H1 (cell line): ENCODE measurements around the gene ZNF536. TPM values are rescaled to one million over a fixed set of nuclear protein-coding genes. Genes with fewer than 3 reads are reported as not detected.

Source experiments
- CTCF ChIA-PET: fragments of 300-600 bp; sonication (Branson Sonifier 250); formaldehyde crosslinking; loops from one replicate; lab custom pipeline; 2021; ENCODE audit not compliant: partially characterized antibody; lab: Charles Lee
- POLR2A ChIA-PET: fragments of 300-600 bp; sonication (Branson Sonifier 250); formaldehyde crosslinking; loops from one replicate; lab custom pipeline; 2021; ENCODE audit warnings: inconsistent platforms; ENCODE audit not compliant: partially characterized antibody; lab: Charles Lee
- DNase-seq, 2 experiments: peaks; one replicate each; pipeline versions ENCODE4 v3.0.0 to v3.0.0-alpha.2; 2010 to 2022; ENCODE audit warnings: low spot score in 2 of 2, low read depth in 1 of 2, mixed read lengths in 1 of 2
- FAIRE-seq: peaks from 2 replicates; lab custom pipeline; 2011; peaks lifted over from hg19 to GRCh38; lab: Jason Lieb, UNC
- H2AFZ ChIP-seq: 2 replicates; pipeline ENCODE4 v1.8.1; 2012; ENCODE audit warnings: low read length, inconsistent platforms
- H2AK5ac ChIP-seq: 2 replicates; pipeline ENCODE4 v1.6.1; 2013; ENCODE audit warnings: low read depth, low read length
- H2BK120ac ChIP-seq: replicated peaks from 2 replicates; pipeline ENCODE3; 2013; ENCODE audit warnings: low read depth, low read length, inconsistent platforms
- H2BK12ac ChIP-seq: 2 replicates; pipeline ENCODE4 v1.6.1; 2013; ENCODE audit warnings: low read depth, low read length
- H2BK15ac ChIP-seq: 2 replicates; pipeline ENCODE4 v1.6.1; 2013; ENCODE audit warnings: low read length
- H2BK20ac ChIP-seq: 2 replicates; pipeline ENCODE4 v1.6.1; 2013; ENCODE audit warnings: low read length
- H2BK5ac ChIP-seq: 2 replicates; pipeline ENCODE4 v1.6.1; 2013; ENCODE audit warnings: low read depth, low read length
- H3K14ac ChIP-seq: 2 replicates; pipeline ENCODE4 v1.6.1; 2013; ENCODE audit warnings: inconsistent platforms; ENCODE audit not compliant: insufficient read length
- H3K18ac ChIP-seq: 2 replicates; pipeline ENCODE4 v1.6.1; 2013; ENCODE audit warnings: low read length; ENCODE audit errors: extremely low read depth
- H3K23ac ChIP-seq: 2 replicates; pipeline ENCODE4 v1.6.1; 2013; ENCODE audit warnings: inconsistent platforms; ENCODE audit not compliant: insufficient read length
- H3K23me2 ChIP-seq: 2 replicates; pipeline ENCODE4 v1.6.1; 2013; ENCODE audit warnings: low read depth, low read length
- H3K27ac ChIP-seq: 2 replicates; pipeline ENCODE4 v1.6.1; 2011; ENCODE audit warnings: low read depth, low read length, inconsistent platforms
- H3K27me3 ChIP-seq, 4 experiments: replicated peaks in 1 of 4; 1 replicate in 1 of 4; 2 replicates in 3 of 4; pipeline versions ENCODE4 v1.6.1 to v1.8.1; 2011 to 2013; ENCODE audit warnings: low read length in 3 of 4, mild to moderate bottlenecking in 3 of 4, inconsistent platforms in 2 of 4, mixed read lengths in 2 of 4, moderate library complexity in 1 of 4; ENCODE audit not compliant: control insufficient read depth in 3 of 4, insufficient read depth in 3 of 4; ENCODE audit errors: extremely low read depth in 1 of 4
- H3K36me3 ChIP-seq, 4 experiments: 2 replicates each; pipeline versions ENCODE4 v1.6.1 to v1.8.1; 2011 to 2013; ENCODE audit warnings: mild to moderate bottlenecking in 4 of 4, low read length in 3 of 4, moderate library complexity in 2 of 4, control low read depth in 1 of 4, inconsistent platforms in 1 of 4; ENCODE audit not compliant: insufficient read depth in 4 of 4, control insufficient read depth in 2 of 4
- H3K4ac ChIP-seq: replicated peaks from 2 replicates; pipeline ENCODE3; 2013; ENCODE audit warnings: low read length, low read depth, mixed read lengths, inconsistent platforms; ENCODE audit not compliant: insufficient read length
- H3K4me1 ChIP-seq, 4 experiments: replicated peaks in 1 of 4; 1 replicate in 1 of 4; 2 replicates in 3 of 4; pipeline versions ENCODE4 v1.6.1 to v1.8.1; 2011 to 2013; ENCODE audit warnings: low read length in 3 of 4, inconsistent platforms in 2 of 4, mixed read lengths in 1 of 4; ENCODE audit not compliant: insufficient read depth in 4 of 4, control insufficient read depth in 3 of 4
- H3K4me2 ChIP-seq, 2 experiments: 2 replicates each; pipeline versions ENCODE4 v1.6.1 to v1.8.1; 2011 to 2013; ENCODE audit warnings: low read depth in 2 of 2, low read length in 2 of 2, control low read depth in 1 of 2, inconsistent platforms in 1 of 2, mild to moderate bottlenecking in 1 of 2; ENCODE audit not compliant: insufficient read depth in 1 of 2
- H3K4me3 ChIP-seq, 4 experiments: fragments of 200-600, 300-600 bp in 1 of 4; sonication (generic), shearing (Covaris generic), sonication (Bioruptor Twin) in 1 of 4; 2 replicates each; pipeline versions ENCODE4 v1.5.1 to v1.8.1; 2011 to 2016; ENCODE audit warnings: low read length in 4 of 4, low read depth in 3 of 4, control low read depth in 2 of 4, inconsistent platforms in 2 of 4, mild to moderate bottlenecking in 2 of 4, mixed read lengths in 1 of 4, moderate library complexity in 1 of 4; ENCODE audit not compliant: insufficient read depth in 2 of 4; ENCODE audit errors: extremely low read depth in 1 of 4
- H3K56ac ChIP-seq: replicated peaks from 2 replicates; pipeline ENCODE3; 2013; ENCODE audit warnings: low read depth, mild to moderate bottlenecking, mixed read lengths, low read length, inconsistent platforms; ENCODE audit not compliant: insufficient read length
- H3K79me1 ChIP-seq: 2 replicates; pipeline ENCODE4 v1.6.1; 2013; ENCODE audit warnings: low read depth, low read length, control low read depth
- H3K79me2 ChIP-seq, 2 experiments: 2 replicates each; pipeline versions ENCODE4 v1.6.1 to v1.8.1; 2012 to 2013; ENCODE audit warnings: low read length in 2 of 2, mild to moderate bottlenecking in 2 of 2, inconsistent platforms in 1 of 2; ENCODE audit not compliant: insufficient read depth in 2 of 2, control insufficient read depth in 1 of 2
- H3K9ac ChIP-seq, 4 experiments: replicated peaks in 1 of 4; 1 replicate in 1 of 4; 2 replicates in 3 of 4; pipeline versions ENCODE4 v1.6.1 to v1.8.1; 2011 to 2013; ENCODE audit warnings: low read depth in 3 of 4, low read length in 3 of 4, control low read depth in 2 of 4, mild to moderate bottlenecking in 2 of 4, moderate library complexity in 2 of 4, inconsistent platforms in 1 of 4; ENCODE audit errors: extremely low read depth in 1 of 4
- H3K9me3 ChIP-seq, 2 experiments: 2 replicates each; pipeline versions ENCODE4 v1.6.1 to v1.8.1; 2012 to 2013; ENCODE audit warnings: mild to moderate bottlenecking in 2 of 2, moderate library complexity in 2 of 2, control low read depth in 1 of 2, inconsistent platforms in 1 of 2, low read depth in 1 of 2, low read length in 1 of 2, mixed read lengths in 1 of 2; ENCODE audit not compliant: insufficient read depth in 2 of 2
- H4K20me1 ChIP-seq, 2 experiments: replicated peaks in 1 of 2; 2 replicates each; pipeline versions ENCODE3 to v1.8.1; 2011 to 2013; ENCODE audit warnings: inconsistent platforms in 2 of 2, low read length in 2 of 2, mild to moderate bottlenecking in 1 of 2; ENCODE audit not compliant: insufficient read depth in 2 of 2, control insufficient read depth in 1 of 2
- H4K5ac ChIP-seq: 2 replicates; pipeline ENCODE4 v1.6.1; 2013; ENCODE audit warnings: low read length, low read depth, mixed read lengths, inconsistent platforms; ENCODE audit not compliant: insufficient read length
- H4K8ac ChIP-seq: 2 replicates; pipeline ENCODE4 v1.8.0; 2013; ENCODE audit warnings: mild to moderate bottlenecking, moderate library complexity, low read length, inconsistent platforms; ENCODE audit not compliant: insufficient read depth; ENCODE audit errors: extremely low read depth
- H4K91ac ChIP-seq: replicated peaks from 2 replicates; pipeline ENCODE3; 2013; ENCODE audit warnings: low read length, mixed read lengths, inconsistent platforms; ENCODE audit not compliant: insufficient read length
- CEBPB ChIP-seq: IDR thresholded peaks from 2 replicates; pipeline ENCODE4 v1.6.1; 2012; ENCODE audit warnings: low read depth, low read length
- FOSL1 ChIP-seq: IDR thresholded peaks from 2 replicates; pipeline ENCODE4 v1.6.1; 2011; ENCODE audit warnings: mild to moderate bottlenecking, low read depth, low read length, moderate library complexity; ENCODE audit not compliant: insufficient read depth
- GABPA ChIP-seq: IDR thresholded peaks from 2 replicates; pipeline ENCODE4 v1.6.1; 2011; ENCODE audit warnings: mild to moderate bottlenecking, low read length, moderate library complexity, borderline replicate concordance; ENCODE audit not compliant: insufficient read depth
- KDM4A ChIP-seq: IDR thresholded peaks from one replicate; pipeline ENCODE4 v1.7.1; 2012; ENCODE audit warnings: low read depth, mild to moderate bottlenecking, moderate library complexity, low read length, inconsistent platforms; ENCODE audit not compliant: severe bottlenecking
- RBBP5 ChIP-seq: IDR thresholded peaks from 2 replicates; pipeline ENCODE4 v1.7.1; 2012; ENCODE audit warnings: low read depth, mild to moderate bottlenecking, inconsistent platforms, low read length, moderate library complexity, borderline replicate concordance
- SP2 ChIP-seq: IDR thresholded peaks from 2 replicates; pipeline ENCODE4 v1.6.1; 2012; ENCODE audit warnings: mild to moderate bottlenecking, low read length, inconsistent platforms
- TBP ChIP-seq: IDR thresholded peaks from 2 replicates; pipeline ENCODE4 v1.6.1; 2011; ENCODE audit warnings: low read depth, low read length, improper control_type of control experiment
- TEAD4 ChIP-seq: IDR thresholded peaks from 2 replicates; pipeline ENCODE4 v1.6.1; 2012; ENCODE audit warnings: low read depth, low read length, inconsistent platforms, mixed read lengths
- WGBS, 2 experiments: shearing (Covaris generic) in 1 of 2; methylation state at CpG; one replicate each; pipeline versions ENCODE4 v1.1.6 to v1.1.7; 2013 to 2015; ENCODE audit warnings: low lambda C conversion rate in 2 of 2, mixed read lengths in 2 of 2, inconsistent platforms in 1 of 2, low coverage in 1 of 2, missing lambda C conversion rate in 1 of 2; ENCODE audit not compliant: insufficient replicate concordance in 2 of 2, insufficient coverage in 1 of 2, insufficient read length in 1 of 2; ENCODE audit errors: extremely low coverage in 1 of 2, missing lambda C conversion rate in 1 of 2; 5-methylcytosine and 5-hydroxymethylcytosine counted together
- polyA plus RNA-seq, 7 experiments: library from polyadenylated mRNA; depleted of rRNA in 3 of 7; stranded (reverse) in 5 of 7; unstranded in 2 of 7; fragments of >200 nt in 5 of 7; fragments of 200-250 nt in 2 of 7; gene quantifications; 1 replicate in 5 of 7; 2 replicates in 1 of 7; 4 replicates in 1 of 7; pipeline versions ENCODE4 v1.2.1 to v1.2.3, GENCODE V29; 2011 to 2013; ENCODE audit warnings: missing spikeins in 2 of 7, mixed read lengths in 2 of 7
- total RNA-seq: library from RNA; stranded (reverse); fragmentation: NEBNext Ultra II Directional; extraction: Animal tissue kit (Norgen Biotek cat#: 25700); gene quantifications from 2 replicates; pipeline ENCODE4 v1.2.1, GENCODE V29; 2021

Gene ZNF536
- total and polyA plus RNA-seq, 2 of the 8 experiments (the other 6 are each of a cell fraction or from before 2014, with no cell fraction given) = 0.09 to 0.11 TPM

- Histone ChIP-seq H3K4ac (no peak overlapping the region), H3K27ac (no peak overlapping the region), H3K79me2 (no peaks in the 10 kb centered on the region), H3K23ac (no peak overlapping the region), H3K23me2 (peaks cover 8% of the 10 kb centered on the region; the same call in 1 of the 2 replicates), H3K56ac (no peak overlapping the region), H2AFZ (no peak overlapping the region), H3K4me1 (peaks cover 10 to 21% (median 13%) of the 10 kb centered on the region in 4 experiments), H4K20me1 (peaks cover 0 to 4% of the 10 kb centered on the region in 2 experiments), H2BK20ac (no peak overlapping the region), H2BK12ac (no peak overlapping the region), H3K4me2 (peak overlapping the region in 1 of 2 experiments; percentile 74; a peak in 1 of 4 replicates), H2AK5ac (no peak overlapping the region), H2BK15ac (no peak overlapping the region), H4K5ac (no peak overlapping the region), H3K27me3 (peaks cover 3 to 13% (median 12%) of the 10 kb centered on the region in 4 experiments), H2BK120ac (no peak overlapping the region), H3K36me3 (no peaks in the 10 kb centered on the region)
- no peak for FAIRE-seq
- 94% methylated on average over 6 of the region's 6 CpGs; no CpG with 5 or more reads in 1 of the 2 experiments for WGBS, 2 experiments
- DNase-seq = no peak
- TF ChIP-seq TEAD4 (no peak), SP2 (no peak), CEBPB (no peak), FOSL1 (no peak), GABPA (no peak), KDM4A (no peak), RBBP5 (no peak), TBP (no peak)
- TF ChIP-seq, all 59 proteins: peak for 0
- no peaks in the 10 kb centered on the region for H3K79me1 ChIP-seq
- no peak overlapping the region for H4K91ac ChIP-seq
- ChIA-PET POLR2A (interaction anchor here (2.2 kb wide), 1 partner anchor 15 kb away, joined by 6 read pairs; no protein-coding TSS in a partner anchor), CTCF (interaction anchor here (0.8 to 1.4 kb wide), 2 partner anchors 15 to 34 kb away, joined by 3 read pairs; no protein-coding TSS in a partner anchor)
- H3K4me3 ChIP-seq = no peak overlapping the region
- H3K18ac ChIP-seq = no peak overlapping the region
- H3K14ac ChIP-seq = no peak overlapping the region
- no peak overlapping the region for H2BK5ac ChIP-seq
- H4K8ac ChIP-seq = no peak overlapping the region
- H3K9ac ChIP-seq = no peak overlapping the region; a peak in 1 of 7 replicates
- H3K9me3 ChIP-seq = no peaks in the 10 kb centered on the region
Measured at GRCh38 chr19:30371161-30371836, 885 bp upstream of the ZNF536 start.
